Activated T-helper 2 cell treated with anti-CD3 and anti-CD28 coated beads, Interferon-gamma antibody, Interleukin-2, Interleukin-4, amounts not matched to agents 10 μg/mL and 5 μg/mL and 100 μg/mL, durations not matched to agents 14 hours and 24 hours and 36 hours (primary cell): ENCODE results near the gene PITPNB. TPM values are rescaled to one million over a fixed set of nuclear protein-coding genes. Genes with fewer than 3 reads are reported as not detected.
A peak's percentile ranks its signal among the peaks of the same experiment; 100 is the strongest.

Source experiments
- DNase-seq: peaks from one replicate; pipeline ENCODE4 v3.0.0; 2021; ENCODE audit warnings: low spot score
- H3K27ac Mint-ChIP-seq: one replicate; pipeline ENCODE4 v1.8.0; 2021; ENCODE audit warnings: mixed read lengths
- H3K27me3 Mint-ChIP-seq: one replicate; pipeline ENCODE4 v1.8.0; 2021; ENCODE audit warnings: low read depth, mixed read lengths
- H3K36me3 Mint-ChIP-seq: one replicate; pipeline ENCODE4 v1.8.0; 2021; ENCODE audit warnings: low read depth, mixed read lengths
- H3K4me1 Mint-ChIP-seq: one replicate; pipeline ENCODE4 v1.8.0; 2021; ENCODE audit warnings: low read depth, mixed read lengths
- H3K4me3 Mint-ChIP-seq: one replicate; pipeline ENCODE4 v1.8.0; 2021; ENCODE audit warnings: low read depth, mild to moderate bottlenecking, moderate library complexity, mixed read lengths
- H3K9me3 Mint-ChIP-seq: one replicate; pipeline ENCODE4 v1.8.0; 2021; ENCODE audit warnings: mixed read lengths
- intact Hi-C: fragments of 100-400 bp; cut with micrococcal nuclease; formaldehyde crosslinking; loops from one replicate; pipeline ENCODE4 v1.15.1; 2023
- total RNA-seq: library from RNA; stranded (reverse); gene quantifications from 2 replicates; pipeline ENCODE4 v1.2.3, GENCODE V29; 2022

Gene PITPNB
- total RNA-seq, 1 donor from 2014 or later = 138 TPM

GRCh38 chr22:27857443-27857842, 61.6 kb downstream of the PITPNB start:
- no peak overlapping the region for H3K4me3 Mint-ChIP-seq
- DNase-seq = no peak
- H3K27me3 Mint-ChIP-seq = no peaks in the 10 kb centered on the region
- H3K27ac Mint-ChIP-seq = no peak overlapping the region
- H3K36me3 Mint-ChIP-seq = peaks cover 75% of the 10 kb centered on the region
- H3K4me1 Mint-ChIP-seq = peaks cover 7% of the 10 kb centered on the region
- H3K9me3 Mint-ChIP-seq = no peaks in the 10 kb centered on the region
- intact Hi-C loops = no loop called here

GRCh38 chr22:27856386-27856785, 62.7 kb downstream of the PITPNB start:
- H3K27me3 Mint-ChIP-seq = no peaks in the 10 kb centered on the region
- intact Hi-C loops = no loop called here
- no peak overlapping the region for H3K4me3 Mint-ChIP-seq
- H3K27ac Mint-ChIP-seq = no peak overlapping the region
- no peak for DNase-seq
- peaks cover 1% of the 10 kb centered on the region for H3K4me1 Mint-ChIP-seq
- peaks cover 78% of the 10 kb centered on the region for H3K36me3 Mint-ChIP-seq
- H3K9me3 Mint-ChIP-seq = no peaks in the 10 kb centered on the region

GRCh38 chr22:27853424-27853823, 65.6 kb downstream of the PITPNB start:
- Mint-ChIP-seq H3K9me3 (no peaks in the 10 kb centered on the region), H3K27me3 (no peaks in the 10 kb centered on the region), H3K36me3 (peaks cover 79% of the 10 kb centered on the region), H3K27ac (no peak overlapping the region), H3K4me3 (no peak overlapping the region), H3K4me1 (peaks cover 10% of the 10 kb centered on the region)
- intact Hi-C loops = no loop called here
- DNase-seq = no peak

GRCh38 chr22:27851974-27852746, 66.9 kb downstream of the PITPNB start:
- H3K36me3 Mint-ChIP-seq = peaks cover 78% of the 10 kb centered on the region
- no peak overlapping the region for H3K27ac Mint-ChIP-seq
- intact Hi-C loops = no loop called here
- no peaks in the 10 kb centered on the region for H3K9me3 Mint-ChIP-seq
- no peak overlapping the region for H3K4me3 Mint-ChIP-seq
- H3K27me3 Mint-ChIP-seq = no peaks in the 10 kb centered on the region
- no peak for DNase-seq
- peaks cover 10% of the 10 kb centered on the region for H3K4me1 Mint-ChIP-seq

- H3K27ac Mint-ChIP-seq = no peak overlapping the region
- intact Hi-C loops = no loop called here
- no peaks in the 10 kb centered on the region for H3K9me3 Mint-ChIP-seq
- H3K27me3 Mint-ChIP-seq = no peaks in the 10 kb centered on the region
- H3K4me1 Mint-ChIP-seq = peaks cover 10% of the 10 kb centered on the region
- DNase-seq = no peak
- no peak overlapping the region for H3K4me3 Mint-ChIP-seq
- peaks cover 60% of the 10 kb centered on the region for H3K36me3 Mint-ChIP-seq
Measured at GRCh38 chr22:27850000-27850521, 69.0 kb downstream of the PITPNB start.

- Mint-ChIP-seq H3K4me3 (no peak overlapping the region), H3K36me3 (peaks cover 47% of the 10 kb centered on the region), H3K27ac (peak overlapping the region; percentile 16), H3K9me3 (no peaks in the 10 kb centered on the region), H3K4me1 (peaks cover 10% of the 10 kb centered on the region), H3K27me3 (no peaks in the 10 kb centered on the region)
- DNase-seq = no peak
- intact Hi-C loops = no loop called here
Measured at GRCh38 chr22:27848005-27848404, 71.1 kb downstream of the PITPNB start.

- no peaks in the 10 kb centered on the region for H3K27me3 Mint-ChIP-seq
- no peak overlapping the region for H3K4me3 Mint-ChIP-seq
- H3K36me3 Mint-ChIP-seq = peaks cover 40% of the 10 kb centered on the region
- no peak overlapping the region for H3K27ac Mint-ChIP-seq
- peaks cover 10% of the 10 kb centered on the region for H3K4me1 Mint-ChIP-seq
- DNase-seq = no peak
- no peaks in the 10 kb centered on the region for H3K9me3 Mint-ChIP-seq
- intact Hi-C loops = no loop called here
Measured at GRCh38 chr22:27846910-27847309, 72.1 kb downstream of the PITPNB start.

- no peak overlapping the region for H3K4me3 Mint-ChIP-seq
- peaks cover 35% of the 10 kb centered on the region for H3K36me3 Mint-ChIP-seq
Measured at GRCh38 chr22:27846248-27846757, 72.8 kb downstream of the PITPNB start.

GRCh38 chr22:27845644-27846043, 73.4 kb downstream of the PITPNB start:
- no peak overlapping the region for H3K27ac Mint-ChIP-seq
- no peak for DNase-seq
- H3K9me3 Mint-ChIP-seq = no peaks in the 10 kb centered on the region
- H3K4me3 Mint-ChIP-seq = no peak overlapping the region
- peaks cover 29% of the 10 kb centered on the region for H3K36me3 Mint-ChIP-seq
- intact Hi-C loops = no loop called here
- H3K27me3 Mint-ChIP-seq = no peaks in the 10 kb centered on the region
- peaks cover 7% of the 10 kb centered on the region for H3K4me1 Mint-ChIP-seq

More at GRCh38 chr22:27846248-27846757, 72.8 kb downstream of the PITPNB start:
- H3K9me3 Mint-ChIP-seq = no peaks in the 10 kb centered on the region
- no peaks in the 10 kb centered on the region for H3K27me3 Mint-ChIP-seq
- H3K4me1 Mint-ChIP-seq = peaks cover 10% of the 10 kb centered on the region
- no peak overlapping the region for H3K27ac Mint-ChIP-seq
- intact Hi-C loops = no loop called here
- no peak for DNase-seq

- peaks cover 24% of the 10 kb centered on the region for H3K36me3 Mint-ChIP-seq
- no peak overlapping the region for H3K27ac Mint-ChIP-seq
- intact Hi-C loops = no loop called here
- H3K27me3 Mint-ChIP-seq = no peaks in the 10 kb centered on the region
- no peaks in the 10 kb centered on the region for H3K9me3 Mint-ChIP-seq
- H3K4me1 Mint-ChIP-seq = peaks cover 3% of the 10 kb centered on the region
- H3K4me3 Mint-ChIP-seq = no peak overlapping the region
- DNase-seq = no peak
Measured at GRCh38 chr22:27844656-27845591, 74.1 kb downstream of the PITPNB start.

GRCh38 chr22:27844256-27844655, 74.8 kb downstream of the PITPNB start:
- no peak overlapping the region for H3K27ac Mint-ChIP-seq
- no peak overlapping the region for H3K4me3 Mint-ChIP-seq
- no peak for DNase-seq
- no peaks in the 10 kb centered on the region for H3K4me1 Mint-ChIP-seq
- H3K27me3 Mint-ChIP-seq = no peaks in the 10 kb centered on the region
- H3K36me3 Mint-ChIP-seq = peaks cover 19% of the 10 kb centered on the region
- intact Hi-C loops = no loop called here
- H3K9me3 Mint-ChIP-seq = no peaks in the 10 kb centered on the region

- DNase-seq = no peak
- Mint-ChIP-seq H3K36me3 (peaks cover 16% of the 10 kb centered on the region), H3K4me1 (no peaks in the 10 kb centered on the region), H3K27me3 (no peaks in the 10 kb centered on the region), H3K9me3 (peaks cover 3% of the 10 kb centered on the region), H3K4me3 (no peak overlapping the region), H3K27ac (peak overlapping the region; percentile 5)
- intact Hi-C loops = no loop called here
Measured at GRCh38 chr22:27843441-27843840, 75.6 kb downstream of the PITPNB start.
